Spleen (tissue), 7 donors: ENCODE results near the gene SH3RF1.

Experiments
- CTCF ChIP-seq, 11 experiments: fragments of 200-600 bp in 7 of 11; fragments of 450-650 bp in 4 of 11; sonication (generic) in 4 of 11; IDR thresholded peaks in 8 of 11; conservative IDR thresholded peaks in 3 of 11; 1 replicate in 7 of 11; 2 replicates in 4 of 11; pipeline versions ENCODE4 v1.4.0 to v1.8.0; 2016 to 2021; ENCODE audit warnings: antibody characterized with exemption in 11 of 11, inconsistent platforms in 4 of 11, mild to moderate bottlenecking in 1 of 11
- POLR2A ChIP-seq, 3 donors: fragments of 450-650 bp; IDR thresholded peaks; one replicate each; pipeline ENCODE4 v1.5.1; 2017; ENCODE audit warnings: antibody characterized with exemption in 3 of 3, mild to moderate bottlenecking in 1 of 3
- donor health status: DM: no; HTN: no; CAD: no; lungs with moderate emphysema.
- donor health status: DM: no; HTN: no; CAD: no.
- donor health status: DM: no; HTN: no; CAD: no.

DNA sequence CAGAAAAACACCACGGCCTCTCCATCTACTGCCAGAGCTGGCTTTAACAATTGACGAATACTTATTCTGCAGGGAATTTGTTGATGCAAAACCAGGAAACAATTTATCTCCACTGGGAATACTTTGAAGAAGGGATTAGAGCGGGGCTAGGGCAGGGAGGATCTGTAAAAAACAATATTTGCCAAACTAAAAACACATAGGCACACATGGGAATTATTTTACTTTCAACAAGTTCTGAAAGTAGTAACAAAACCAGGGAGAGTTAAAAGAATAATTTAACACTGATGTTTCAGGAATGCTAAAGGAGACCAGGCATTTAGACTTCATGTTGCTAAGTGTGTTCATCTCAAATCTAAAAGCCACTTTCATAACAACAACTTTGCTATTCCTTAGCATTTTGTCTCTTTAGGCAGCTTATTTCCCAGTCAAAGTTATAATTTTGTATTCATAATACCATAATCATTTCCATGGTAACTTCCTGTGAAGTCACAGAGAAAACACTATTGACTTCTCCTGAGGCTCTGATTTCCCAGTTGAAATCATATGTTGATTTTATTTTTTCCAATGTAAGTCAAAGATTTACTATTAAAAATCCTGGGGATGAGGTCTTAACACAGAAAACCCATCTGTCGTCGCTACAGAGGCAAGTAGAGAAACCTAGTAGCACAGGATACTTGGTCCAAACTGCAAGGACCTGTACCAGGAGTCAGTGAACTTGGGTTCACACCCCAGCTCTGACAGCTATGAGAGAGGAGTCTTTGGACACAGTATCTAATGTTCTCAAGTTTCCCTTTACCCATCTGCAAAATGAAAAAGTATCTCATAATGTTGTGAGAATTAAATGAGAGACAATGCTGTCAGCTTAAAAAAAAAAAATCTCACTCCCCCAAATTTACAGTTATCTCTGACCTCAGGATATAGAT is 69.3 kb downstream of the SH3RF1 start:
- no peak for TF ChIP-seq CTCF (IDR thresholded peaks at IDR 0.05 in 8 of 11, conservative IDR thresholded peaks at IDR 0.05 in 3 of 11)
- no peak for TF ChIP-seq POLR2A (IDR thresholded peaks at IDR 0.05)
